GM11168 (cell line): ENCODE data around the gene SLC16A11.
"Not testable (repeated sequence)": the region's sequence is repeated elsewhere in the genome, so short reads cannot be mapped to it uniquely, and the experiment has no call there.

ENCODE experiments used
- in situ Hi-C: fragments of 300-500 bp; cut with MboI; formaldehyde crosslinking; loops from one replicate; pipeline ENCODE4 v1.12.0; 2022; ENCODE audit warnings: low sequenced_read_pairs; ENCODE audit not compliant: unreplicated experiment

Gene SLC16A11, protein sequence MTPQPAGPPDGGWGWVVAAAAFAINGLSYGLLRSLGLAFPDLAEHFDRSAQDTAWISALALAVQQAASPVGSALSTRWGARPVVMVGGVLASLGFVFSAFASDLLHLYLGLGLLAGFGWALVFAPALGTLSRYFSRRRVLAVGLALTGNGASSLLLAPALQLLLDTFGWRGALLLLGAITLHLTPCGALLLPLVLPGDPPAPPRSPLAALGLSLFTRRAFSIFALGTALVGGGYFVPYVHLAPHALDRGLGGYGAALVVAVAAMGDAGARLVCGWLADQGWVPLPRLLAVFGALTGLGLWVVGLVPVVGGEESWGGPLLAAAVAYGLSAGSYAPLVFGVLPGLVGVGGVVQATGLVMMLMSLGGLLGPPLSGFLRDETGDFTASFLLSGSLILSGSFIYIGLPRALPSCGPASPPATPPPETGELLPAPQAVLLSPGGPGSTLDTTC

DNA sequence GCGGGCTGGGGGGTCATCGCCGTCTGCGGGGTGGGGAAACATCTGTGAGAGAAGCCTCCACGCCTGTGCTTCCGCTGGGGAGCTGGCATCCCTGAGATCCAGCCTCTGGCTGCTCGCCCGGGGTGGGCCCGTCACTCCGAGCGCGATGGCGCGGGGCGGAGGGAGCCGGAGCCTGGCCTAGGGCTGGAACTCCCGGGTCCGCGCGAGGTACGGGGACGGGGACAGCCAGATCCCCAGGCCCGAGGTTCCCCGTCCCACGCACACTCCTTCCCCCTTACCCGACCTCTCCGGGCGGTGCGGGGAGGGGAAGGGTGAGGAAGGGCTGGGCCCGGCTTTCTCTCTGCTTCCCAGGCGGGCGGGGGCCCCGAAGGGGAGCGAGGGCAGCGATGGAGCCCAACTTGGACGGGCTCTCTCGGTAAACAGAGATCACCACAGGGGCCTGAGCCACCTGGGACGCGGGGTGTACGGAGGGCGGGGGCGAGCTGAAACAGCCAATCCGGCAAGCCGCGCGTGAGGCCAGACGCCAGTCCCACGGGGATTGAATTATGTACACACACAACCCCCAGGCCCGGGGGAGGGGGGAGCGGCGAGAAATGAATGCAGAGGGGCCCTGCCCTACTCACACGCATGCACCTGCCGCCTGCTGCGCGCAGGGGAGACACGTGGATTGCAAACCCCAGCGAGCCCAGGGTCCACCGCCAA lies at the start of gene SLC16A11:
TSS of gene SLC16A11 (minus strand) at position 596 of the 702 bp plus-strand sequence. CDS start at position 17, 579 bp downstream.
- in situ Hi-C loops: no loop called here

- in situ Hi-C loops: not testable (repeated sequence)
Observed at GRCh38 chr17:7091311-7092005, 47.6 kb upstream of the SLC16A11 start.

DNA sequence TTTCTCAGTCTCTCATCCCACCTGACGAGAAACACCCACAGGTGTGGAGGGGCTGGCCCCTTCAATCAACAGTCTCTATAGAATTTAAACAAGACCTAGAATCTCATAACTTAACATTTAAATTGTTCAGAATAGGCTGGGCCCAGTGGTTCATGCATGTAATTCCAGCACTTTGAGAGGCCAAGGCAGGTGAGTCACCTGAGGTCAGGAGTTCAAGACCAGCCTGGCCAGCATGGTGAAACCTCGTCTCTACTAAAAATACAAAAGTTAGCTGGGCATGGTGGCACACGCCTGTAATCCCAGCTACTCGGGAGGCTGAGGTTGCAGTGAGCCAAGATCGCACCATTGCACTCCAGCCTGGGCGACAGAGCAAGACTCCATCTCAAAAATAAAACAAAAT lies 45.7 kb upstream of the SLC16A11 start:
- in situ Hi-C loops: not testable (repeated sequence)

DNA sequence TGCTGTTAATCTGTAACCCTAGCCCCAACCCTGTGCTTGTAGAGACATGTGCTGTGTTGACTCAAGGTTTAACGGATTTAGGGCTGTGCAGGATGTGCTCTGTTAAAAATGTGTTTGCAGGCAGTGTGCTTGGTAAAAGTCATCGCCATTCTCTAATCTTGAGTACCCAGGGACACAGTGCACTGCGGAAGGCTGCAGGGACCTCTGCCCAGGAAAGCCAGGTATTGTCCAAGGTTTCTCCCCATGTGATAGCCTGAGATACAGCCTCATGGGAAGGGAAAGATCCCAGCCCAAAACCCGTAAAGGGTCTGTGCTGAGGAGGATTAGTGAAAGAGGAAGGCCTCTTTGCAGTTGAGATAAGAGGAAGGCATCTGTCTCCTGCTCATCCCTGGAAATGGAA lies 44.5 kb upstream of the SLC16A11 start:
- in situ Hi-C loops: not testable (repeated sequence)

DNA sequence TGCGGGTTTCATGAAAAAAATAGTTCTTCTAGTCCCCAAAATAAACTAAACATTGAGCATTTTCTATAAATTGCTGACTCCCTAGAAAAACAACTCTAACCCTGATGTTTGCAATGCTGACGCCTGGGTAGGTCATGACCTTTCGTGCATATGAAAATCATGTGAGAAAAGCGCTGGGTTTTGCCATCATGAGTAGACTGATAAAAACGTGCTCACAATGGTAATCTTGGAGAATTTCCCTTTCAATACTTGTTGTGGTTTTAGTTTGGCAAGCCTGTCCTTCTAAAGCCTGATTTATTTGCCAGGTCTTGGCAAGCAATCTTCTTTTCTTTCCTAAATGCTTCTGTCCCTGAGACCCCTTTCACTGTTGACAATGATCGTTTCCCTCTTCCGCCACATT lies 40.2 kb upstream of the SLC16A11 start:
- in situ Hi-C loops: no loop called here

- in situ Hi-C loops: no loop called here
Observed at GRCh38 chr17:7083592-7083991, 39.7 kb upstream of the SLC16A11 start.

DNA sequence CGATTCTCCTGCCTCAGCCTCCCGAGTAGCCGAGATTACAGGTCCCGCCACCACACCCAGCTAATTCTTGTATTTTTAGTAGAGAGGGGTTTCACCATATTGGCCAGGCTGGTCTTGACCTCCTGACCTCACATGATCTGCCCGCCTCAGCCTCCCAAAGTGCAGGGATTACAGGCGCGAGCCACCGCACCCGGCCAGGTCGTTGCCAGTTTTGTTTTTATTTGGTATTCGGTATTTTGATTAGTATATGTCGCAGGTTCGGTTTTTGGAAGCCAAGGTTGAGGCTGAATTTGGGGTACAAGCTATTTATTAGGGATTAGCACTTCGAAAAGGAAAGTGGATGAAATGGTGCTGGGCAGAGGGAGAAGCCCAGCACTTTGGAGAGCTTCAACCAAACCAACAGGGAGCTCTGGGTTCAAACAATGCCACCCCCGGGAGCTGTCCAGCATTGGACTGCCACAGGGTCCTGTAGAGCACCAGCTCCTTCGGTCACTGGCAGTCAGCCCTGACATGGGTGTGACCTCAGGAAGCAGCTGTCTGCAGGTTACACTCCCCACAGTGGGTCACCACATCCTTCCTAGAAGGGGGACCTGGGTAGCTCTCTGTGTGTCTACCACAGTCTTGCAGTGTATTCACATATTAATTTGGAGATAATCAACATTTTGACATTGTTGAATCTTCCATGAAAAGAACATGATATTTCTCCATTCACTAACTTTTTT lies 37.6 kb upstream of the SLC16A11 start:
- in situ Hi-C loops: no loop called here

DNA sequence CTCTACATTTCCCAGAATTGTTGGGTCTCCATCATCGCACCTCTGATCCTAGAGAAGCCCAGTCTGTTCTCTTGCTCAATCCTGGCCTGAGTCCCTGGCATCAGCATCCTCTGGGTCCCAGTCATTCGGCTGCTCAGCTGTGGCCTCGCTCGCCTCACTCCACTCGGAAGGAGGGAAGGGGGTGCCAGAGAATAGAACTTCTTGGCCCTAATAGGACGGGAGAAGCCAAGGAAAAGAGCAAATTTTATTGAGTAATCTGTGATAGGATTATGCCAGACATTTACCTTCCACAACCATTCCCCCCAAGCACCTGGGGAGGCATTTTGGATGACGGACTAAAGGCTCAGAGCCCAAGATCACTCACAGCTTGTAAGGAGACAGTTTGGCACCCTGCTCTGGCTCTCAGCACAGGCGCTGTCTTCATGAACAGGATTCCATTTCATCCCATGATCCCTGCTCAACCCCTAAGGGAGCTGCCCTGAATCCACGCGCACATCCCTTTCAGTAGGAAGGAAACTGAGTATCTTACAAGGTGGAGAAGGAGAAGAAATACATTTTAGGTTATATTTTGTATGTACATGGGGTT lies 36.7 kb upstream of the SLC16A11 start:
- in situ Hi-C loops: no loop called here

GRCh38 chr17:7079581-7080455 lies 35.9 kb upstream of the SLC16A11 start, which contains the start of gene CLEC10A:
CLEC10A (minus strand) TSS chr17:7080251; CDS start chr17:7078812, 1,439 bp downstream.
- in situ Hi-C loops: no loop called here

DNA sequence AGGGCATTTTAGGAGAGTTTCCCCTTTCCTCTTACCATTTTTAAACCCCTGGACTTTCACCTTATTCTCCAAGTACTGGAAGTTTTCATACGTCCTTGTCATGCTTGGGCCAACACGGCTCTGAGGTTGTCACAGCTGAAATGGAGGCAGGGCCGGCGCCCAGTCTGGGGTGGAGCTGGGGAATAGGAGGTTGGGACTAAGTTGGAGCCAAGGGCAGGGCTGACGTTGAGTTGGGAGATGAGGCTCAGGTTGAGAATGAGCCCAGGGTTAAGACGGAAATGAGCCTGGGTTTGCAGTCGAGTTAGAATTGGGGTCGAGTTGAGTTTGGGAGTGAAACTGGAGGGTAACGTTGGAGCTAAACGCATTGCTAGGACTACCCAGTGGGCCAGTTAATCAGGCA lies 34.8 kb upstream of the SLC16A11 start:
- in situ Hi-C loops: no loop called here

- in situ Hi-C loops: no loop called here
Observed at GRCh38 chr17:7077911-7078546, 34.1 kb upstream of the SLC16A11 start.

DNA sequence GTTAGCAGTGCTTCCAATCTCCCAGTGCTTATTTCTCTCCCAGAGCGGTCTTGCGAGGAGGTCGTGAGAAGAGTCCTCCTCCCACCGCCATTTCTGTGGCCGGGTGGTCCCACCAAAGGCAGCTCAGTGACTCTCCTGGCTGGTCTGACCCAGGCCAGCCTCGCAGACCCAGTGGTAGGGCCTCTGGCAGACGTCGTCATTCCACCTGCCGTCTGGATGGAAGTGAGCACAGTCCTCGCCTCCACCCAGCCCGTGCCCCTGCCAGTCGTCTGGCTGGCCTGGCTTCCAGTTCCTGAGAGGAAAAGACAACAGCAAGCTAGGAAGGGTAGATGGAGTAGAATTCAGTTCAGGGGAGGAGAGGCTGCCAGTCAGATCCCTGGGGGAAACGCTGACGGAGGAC lies 31.0 kb upstream of the SLC16A11 start:
- in situ Hi-C loops: no loop called here

DNA sequence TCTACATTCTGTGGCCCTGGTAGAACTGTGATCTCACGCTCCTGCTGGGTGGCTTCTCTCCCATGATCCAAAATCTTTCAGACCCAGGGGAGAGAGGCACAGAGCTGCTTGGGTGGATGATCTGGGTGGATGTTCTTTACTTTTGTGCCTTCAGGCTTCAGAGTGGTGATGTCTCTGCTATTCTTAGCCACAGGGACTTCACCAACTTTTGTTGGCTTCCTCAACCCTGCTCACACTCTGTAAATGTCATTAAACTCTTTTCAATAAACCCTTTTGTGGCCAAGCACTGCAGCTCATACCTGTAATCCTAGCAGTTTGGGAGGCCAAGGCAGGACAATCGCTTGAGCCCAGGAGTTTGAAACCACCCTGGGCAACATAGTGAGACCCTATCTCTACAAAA lies 28.5 kb upstream of the SLC16A11 start:
- in situ Hi-C loops: no loop called here

DNA sequence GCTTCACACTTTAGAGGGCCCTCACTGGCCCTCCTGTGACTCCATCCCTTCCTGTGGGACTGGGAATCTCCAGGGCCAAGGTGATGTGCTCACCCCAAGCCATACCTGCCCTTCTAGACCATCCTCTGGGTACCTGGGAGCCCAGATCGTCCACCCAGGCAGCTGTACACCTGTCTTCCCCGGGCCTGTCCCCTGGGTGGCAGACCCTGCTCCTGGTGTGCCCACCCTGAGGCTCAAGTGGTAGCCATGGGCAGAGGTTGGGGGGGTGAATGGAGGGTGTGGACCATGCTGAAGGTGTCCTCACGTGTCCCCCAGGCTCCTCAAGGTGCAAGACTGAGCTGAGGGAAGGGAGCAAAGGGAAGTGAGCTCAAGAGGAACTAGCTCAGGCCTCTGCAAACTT lies 26.8 kb upstream of the SLC16A11 start:
- in situ Hi-C loops: no loop called here

- in situ Hi-C loops: no loop called here
Observed at GRCh38 chr17:7068268-7068667, 24.4 kb upstream of the SLC16A11 start.

- in situ Hi-C loops: no loop called here
Observed at GRCh38 chr17:7067198-7067597, 23.3 kb upstream of the SLC16A11 start.

GRCh38 chr17:7064261-7064660 lies 20.4 kb upstream of the SLC16A11 start:
- in situ Hi-C loops: no loop called here

DNA sequence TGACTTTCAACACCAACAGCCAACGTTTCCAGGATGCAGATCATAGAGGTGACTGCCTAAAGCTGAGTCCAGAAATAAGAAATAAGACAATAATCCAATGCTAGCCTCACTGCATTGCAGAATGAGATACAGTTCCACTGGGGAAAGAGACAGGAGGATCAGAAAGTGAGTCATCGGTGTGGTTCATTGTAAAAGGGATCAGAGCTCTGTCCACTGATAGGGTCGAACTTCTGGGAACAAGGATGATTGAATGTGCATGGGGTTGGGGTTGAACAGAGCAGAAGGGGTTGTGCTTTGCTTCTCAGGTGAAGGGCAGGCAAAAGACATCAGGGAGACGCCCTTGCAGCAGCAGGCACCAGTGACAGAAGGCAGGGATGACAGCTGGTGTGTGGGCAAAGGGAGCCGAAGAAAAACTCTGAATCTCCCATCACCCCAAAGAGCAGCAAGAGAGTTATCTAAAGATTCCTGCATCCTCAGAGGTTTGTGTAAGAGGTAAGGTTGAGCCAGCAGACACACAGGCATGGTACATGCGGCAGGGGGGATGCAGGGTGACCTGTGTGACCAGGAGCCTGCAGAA lies 19.7 kb upstream of the SLC16A11 start:
- in situ Hi-C loops: no loop called here
